ENCODE results near the gene KIAA1671.

DNA sequence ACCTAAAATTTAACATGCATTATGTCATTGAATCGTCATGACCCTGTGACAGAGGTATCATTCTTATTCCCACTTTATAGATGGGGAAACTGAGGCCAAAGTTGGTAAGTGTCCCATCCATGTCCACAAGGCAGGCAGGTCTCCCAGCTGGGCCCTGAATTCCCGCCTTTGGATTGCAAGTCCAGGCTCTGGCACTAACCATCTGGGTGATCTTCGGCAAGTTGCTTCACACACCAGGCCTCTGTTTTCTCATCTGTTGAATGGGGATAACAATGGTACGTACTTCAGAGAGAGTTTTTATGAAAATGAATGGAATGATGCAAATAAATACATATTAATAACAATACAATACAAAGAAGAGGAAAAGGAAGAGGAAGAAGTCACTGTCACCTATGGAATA, 250.6 kb downstream of the KIAA1671 start:
- no peak for TF ChIP-seq YY1 (IDR thresholded peaks at IDR 0.05)
- TF ChIP-seq, protein P1, sequence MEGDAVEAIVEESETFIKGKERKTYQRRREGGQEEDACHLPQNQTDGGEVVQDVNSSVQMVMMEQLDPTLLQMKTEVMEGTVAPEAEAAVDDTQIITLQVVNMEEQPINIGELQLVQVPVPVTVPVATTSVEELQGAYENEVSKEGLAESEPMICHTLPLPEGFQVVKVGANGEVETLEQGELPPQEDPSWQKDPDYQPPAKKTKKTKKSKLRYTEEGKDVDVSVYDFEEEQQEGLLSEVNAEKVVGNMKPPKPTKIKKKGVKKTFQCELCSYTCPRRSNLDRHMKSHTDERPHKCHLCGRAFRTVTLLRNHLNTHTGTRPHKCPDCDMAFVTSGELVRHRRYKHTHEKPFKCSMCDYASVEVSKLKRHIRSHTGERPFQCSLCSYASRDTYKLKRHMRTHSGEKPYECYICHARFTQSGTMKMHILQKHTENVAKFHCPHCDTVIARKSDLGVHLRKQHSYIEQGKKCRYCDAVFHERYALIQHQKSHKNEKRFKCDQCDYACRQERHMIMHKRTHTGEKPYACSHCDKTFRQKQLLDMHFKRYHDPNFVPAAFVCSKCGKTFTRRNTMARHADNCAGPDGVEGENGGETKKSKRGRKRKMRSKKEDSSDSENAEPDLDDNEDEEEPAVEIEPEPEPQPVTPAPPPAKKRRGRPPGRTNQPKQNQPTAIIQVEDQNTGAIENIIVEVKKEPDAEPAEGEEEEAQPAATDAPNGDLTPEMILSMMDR (IDR thresholded peaks at IDR 0.05; ENCODE audit: low read depth, low read length, missing input control): no peak
- TF ChIP-seq SP1 (IDR thresholded peaks at IDR 0.05): no peak
- no peak for TF ChIP-seq GABPA (IDR thresholded peaks at IDR 0.05 in 1 of 2, conservative IDR thresholded peaks at IDR 0.05 in 1 of 2)
- TF ChIP-seq, protein P2, sequence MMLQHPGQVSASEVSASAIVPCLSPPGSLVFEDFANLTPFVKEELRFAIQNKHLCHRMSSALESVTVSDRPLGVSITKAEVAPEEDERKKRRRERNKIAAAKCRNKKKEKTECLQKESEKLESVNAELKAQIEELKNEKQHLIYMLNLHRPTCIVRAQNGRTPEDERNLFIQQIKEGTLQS (IDR thresholded peaks at IDR 0.05): no peak
- TF ChIP-seq RAD21 (IDR thresholded peaks at IDR 0.05): no peak
- TF ChIP-seq JUND (IDR thresholded peaks at IDR 0.05): no peak
- no peak for TF ChIP-seq HNF4G (IDR thresholded peaks at IDR 0.05)
- no peak for TF ChIP-seq RXRA (IDR thresholded peaks at IDR 0.05)
- TF ChIP-seq, protein P3, sequence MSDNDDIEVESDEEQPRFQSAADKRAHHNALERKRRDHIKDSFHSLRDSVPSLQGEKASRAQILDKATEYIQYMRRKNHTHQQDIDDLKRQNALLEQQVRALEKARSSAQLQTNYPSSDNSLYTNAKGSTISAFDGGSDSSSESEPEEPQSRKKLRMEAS (IDR thresholded peaks at IDR 0.05): no peak
- no peak for TF ChIP-seq TAF1 (conservative IDR thresholded peaks at IDR 0.05)
- TF ChIP-seq FOXA2 (IDR thresholded peaks at IDR 0.05): no peak

All from liver (tissue), 3 donors.